Breast epithelium (tissue), 3 donors: ENCODE data around the gene TPM4.

Experiments
- CTCF ChIP-seq, 3 donors: fragments of 450-650 bp; IDR thresholded peaks; one replicate each; pipeline ENCODE4 v1.5.1; 2016 to 2017; ENCODE audit warnings: antibody characterized with exemption in 3 of 3, mild to moderate bottlenecking in 3 of 3, moderate library complexity in 3 of 3
- POLR2A ChIP-seq: fragments of 450-650 bp; IDR thresholded peaks from one replicate; pipeline ENCODE4 v1.6.1; 2016; ENCODE audit warnings: antibody characterized with exemption, mild to moderate bottlenecking, moderate library complexity
- POLR2AphosphoS5 ChIP-seq, 3 donors: sonication (generic); formaldehyde crosslinking; IDR thresholded peaks; one replicate each; pipeline ENCODE4 v1.6.1; 2017; ENCODE audit warnings: antibody characterized with exemption in 3 of 3

DNA sequence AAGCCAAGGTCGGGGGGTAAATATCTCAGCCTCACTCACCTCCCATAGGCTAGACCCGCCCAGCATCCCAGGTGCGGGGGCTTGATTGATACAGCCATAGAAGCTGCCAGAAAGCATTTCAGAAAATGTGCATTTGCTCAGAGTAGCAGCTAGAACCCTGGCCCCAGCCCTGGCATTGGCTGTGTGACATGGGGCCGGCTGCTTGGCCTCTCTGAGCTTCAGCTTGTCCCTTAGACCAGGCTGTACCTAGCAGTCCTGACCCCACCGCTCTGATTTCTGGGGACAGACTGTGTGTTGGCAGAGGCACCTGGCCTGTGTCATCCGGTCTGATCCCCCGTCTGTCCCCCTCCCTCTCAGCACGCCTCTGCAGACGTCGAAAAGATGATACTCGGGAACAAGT lies 50.8 kb downstream of the TPM4 start:
- TF ChIP-seq CTCF (IDR thresholded peaks at IDR 0.05) = no peak
- TF ChIP-seq POLR2AphosphoS5 (IDR thresholded peaks at IDR 0.05) = no peak
- no peak for TF ChIP-seq POLR2A
